Ovary (tissue), 3 donors: Measurements from ENCODE around the gene SLC35B3.

Experiments
- POLR2A ChIP-seq: fragments of 450-650 bp; IDR thresholded peaks from one replicate; pipeline ENCODE4 v1.6.1; 2017; ENCODE audit warnings: antibody characterized with exemption, mild to moderate bottlenecking, moderate library complexity
- TF ChIP-seq, protein P1 (sequence below), 3 donors: fragments of 450-650 bp in 2 of 3; fragments of 200-600 bp in 1 of 3; IDR thresholded peaks; one replicate each; pipeline versions ENCODE4 v1.5.1 to v1.8.0; 2016 to 2022; ENCODE audit warnings: antibody characterized with exemption in 3 of 3, mild to moderate bottlenecking in 1 of 3
- donor health status: DM: no; HTN: no; CAD: no.

DNA sequence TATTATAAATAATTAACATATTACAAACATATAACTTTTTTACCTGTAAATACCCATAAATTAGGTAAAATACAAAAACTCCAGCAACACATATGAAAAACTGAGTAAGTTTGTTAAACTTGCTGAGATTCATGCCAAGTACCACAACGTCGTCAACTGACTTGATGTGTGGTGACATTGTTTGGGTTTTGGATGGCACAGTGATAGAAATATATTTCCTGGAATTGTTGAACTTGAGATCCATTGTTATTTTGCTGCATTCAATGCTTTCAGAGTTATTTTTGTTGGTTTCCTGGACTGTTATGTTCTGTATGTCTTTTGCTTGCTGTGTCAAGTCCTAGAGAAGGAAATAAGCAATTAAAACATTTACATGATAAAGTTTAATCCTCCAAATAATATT, 5.5 kb downstream of the SLC35B3 start:
- TF ChIP-seq POLR2A, result no peak
- TF ChIP-seq, protein P1, sequence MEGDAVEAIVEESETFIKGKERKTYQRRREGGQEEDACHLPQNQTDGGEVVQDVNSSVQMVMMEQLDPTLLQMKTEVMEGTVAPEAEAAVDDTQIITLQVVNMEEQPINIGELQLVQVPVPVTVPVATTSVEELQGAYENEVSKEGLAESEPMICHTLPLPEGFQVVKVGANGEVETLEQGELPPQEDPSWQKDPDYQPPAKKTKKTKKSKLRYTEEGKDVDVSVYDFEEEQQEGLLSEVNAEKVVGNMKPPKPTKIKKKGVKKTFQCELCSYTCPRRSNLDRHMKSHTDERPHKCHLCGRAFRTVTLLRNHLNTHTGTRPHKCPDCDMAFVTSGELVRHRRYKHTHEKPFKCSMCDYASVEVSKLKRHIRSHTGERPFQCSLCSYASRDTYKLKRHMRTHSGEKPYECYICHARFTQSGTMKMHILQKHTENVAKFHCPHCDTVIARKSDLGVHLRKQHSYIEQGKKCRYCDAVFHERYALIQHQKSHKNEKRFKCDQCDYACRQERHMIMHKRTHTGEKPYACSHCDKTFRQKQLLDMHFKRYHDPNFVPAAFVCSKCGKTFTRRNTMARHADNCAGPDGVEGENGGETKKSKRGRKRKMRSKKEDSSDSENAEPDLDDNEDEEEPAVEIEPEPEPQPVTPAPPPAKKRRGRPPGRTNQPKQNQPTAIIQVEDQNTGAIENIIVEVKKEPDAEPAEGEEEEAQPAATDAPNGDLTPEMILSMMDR (IDR thresholded peaks at IDR 0.05), result no peak
